Hepatocyte (in vitro differentiated cells): ENCODE data around the gene BNIP5. TPM values are rescaled to one million over a fixed set of nuclear protein-coding genes. Genes with fewer than 3 reads are reported as not detected.

ENCODE experiments used
- DNase-seq: peaks from one replicate; pipeline ENCODE4 v3.0.0-alpha.2; 2016; ENCODE audit warnings: low spot score
- H2AFZ ChIP-seq: fragments of 200-600 bp; sonication (generic); 2 replicates; pipeline ENCODE4 v1.6.0; 2016; ENCODE audit warnings: antibody characterized with exemption, mild to moderate bottlenecking
- H3K27ac ChIP-seq: fragments of 200-600 bp; sonication (generic); 2 replicates; pipeline ENCODE4 v1.5.1; 2016; ENCODE audit warnings: mild to moderate bottlenecking
- H3K27me3 ChIP-seq: fragments of 200-600 bp; sonication (generic); 2 replicates; pipeline ENCODE4 v1.6.1; 2016
- H3K36me3 ChIP-seq: fragments of 200-600 bp; sonication (generic); replicated peaks from 2 replicates; pipeline ENCODE4 v1.5.1; 2016; ENCODE audit warnings: low read depth; ENCODE audit not compliant: insufficient read depth
- H3K4me1 ChIP-seq: fragments of 200-600 bp; sonication (generic); 2 replicates; pipeline ENCODE4 v1.5.1; 2016; ENCODE audit warnings: mild to moderate bottlenecking, moderate library complexity; ENCODE audit not compliant: insufficient read depth
- H3K4me2 ChIP-seq: fragments of 200-600 bp; sonication (generic); 2 replicates; pipeline ENCODE4 v1.6.0; 2016
- H3K4me3 ChIP-seq: fragments of 200-600 bp; sonication (generic); 2 replicates; pipeline ENCODE4 v1.5.1; 2016; ENCODE audit warnings: mild to moderate bottlenecking
- H3K79me2 ChIP-seq: fragments of 200-600 bp; sonication (generic); 2 replicates; pipeline ENCODE4 v1.6.0; 2017; ENCODE audit warnings: mild to moderate bottlenecking
- H3K9me2 ChIP-seq: fragments of 200-600 bp; sonication (generic); replicated peaks from 2 replicates; pipeline ENCODE4 v1.6.0; 2017; ENCODE audit warnings: mild to moderate bottlenecking; ENCODE audit not compliant: insufficient read depth
- H3K9me3 ChIP-seq: fragments of 200-600 bp; sonication (generic); 2 replicates; pipeline ENCODE4 v1.5.1; 2016; ENCODE audit warnings: low read depth, mild to moderate bottlenecking
- H4K20me1 ChIP-seq: fragments of 200-600 bp; sonication (generic); 2 replicates; pipeline ENCODE4 v1.6.0; 2016; ENCODE audit warnings: mild to moderate bottlenecking; ENCODE audit not compliant: insufficient read depth, poor library complexity, severe bottlenecking
- EZH2 ChIP-seq: fragments of 200-600 bp; sonication (generic); IDR thresholded peaks from 2 replicates; pipeline ENCODE4 v1.6.1; 2016; ENCODE audit warnings: antibody characterized with exemption, mild to moderate bottlenecking, borderline replicate concordance
- EZH2phosphoT487 ChIP-seq: fragments of 200-600 bp; sonication (generic); IDR thresholded peaks from one replicate; pipeline ENCODE4 v1.6.1; 2018; ENCODE audit warnings: antibody characterized with exemption, mild to moderate bottlenecking, low read depth, moderate library complexity; ENCODE audit not compliant: unreplicated experiment, severe bottlenecking
- WGBS: methylation state at CpG from one replicate; pipeline ENCODE4 v1.1.6; 2016; ENCODE audit warnings: low lambda C conversion rate; ENCODE audit errors: missing lambda C conversion rate; 5-methylcytosine and 5-hydroxymethylcytosine counted together
- polyA plus RNA-seq: library from polyadenylated mRNA; unstranded; fragments of >200 nt; fragmentation: Nextera tagmentation; extraction: Ambion mirVana; gene quantifications from 2 replicates; pipeline ENCODE4 v1.2.1, GENCODE V29; 2016
- total RNA-seq: library from RNA; depleted of rRNA; stranded (reverse); fragments of >200 nt; gene quantifications from 2 replicates; pipeline ENCODE4 v1.2.3, GENCODE V29; 2014
- TF ChIP-seq, protein P1 (sequence below): fragments of 200-600 bp; sonication (generic); IDR thresholded peaks from 2 replicates; pipeline ENCODE4 v1.5.1; 2016; ENCODE audit warnings: antibody characterized with exemption, mild to moderate bottlenecking; ENCODE audit not compliant: poor library complexity

The BNIP5 gene
- total and polyA plus RNA-seq, 2 experiments from 2014 or later: 28.1 to 29.1 TPM

DNA sequence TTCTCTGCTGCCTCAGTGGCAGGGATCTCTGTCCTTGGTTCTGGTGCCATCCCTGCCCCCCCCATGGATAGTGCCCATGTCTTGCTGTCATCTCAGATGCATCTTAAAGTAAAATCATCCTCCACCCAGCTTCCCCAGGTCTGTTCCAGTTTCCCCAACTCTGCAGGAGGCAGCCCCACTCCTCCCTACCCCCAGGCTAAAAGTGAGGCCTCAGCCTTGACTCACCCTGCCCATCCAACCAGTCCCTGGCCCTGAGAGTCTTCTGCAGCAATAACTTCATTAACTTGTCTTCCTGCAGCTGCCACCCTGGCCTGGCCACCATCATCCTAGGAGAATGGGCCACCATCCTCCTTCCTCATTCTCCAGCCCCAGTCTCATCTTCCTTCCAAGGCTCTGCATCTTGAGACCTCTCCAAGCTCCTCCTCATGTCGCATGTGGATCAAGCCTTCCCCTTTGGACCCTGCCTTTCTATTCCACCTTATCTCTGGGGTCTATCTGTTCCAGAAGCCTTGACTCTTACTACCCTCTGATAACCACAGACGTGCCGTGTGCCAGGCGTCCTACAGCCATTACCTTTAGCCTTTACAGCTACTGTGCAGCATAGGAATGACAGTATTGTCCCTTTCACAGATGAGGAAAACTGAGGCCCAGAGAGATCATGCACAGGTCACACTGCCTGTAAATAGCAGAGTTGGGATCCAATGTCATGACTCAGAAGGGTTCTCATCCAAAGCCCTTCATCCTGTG is 68.8 kb downstream of the BNIP5 start:
- Histone ChIP-seq H3K79me2 (no peaks in the 10 kb centered on the region), H3K9me2 (no peaks in the 10 kb centered on the region), H3K4me1 (no peaks in the 10 kb centered on the region), H3K4me3 (no peak overlapping the region), H4K20me1 (no peaks in the 10 kb centered on the region), H3K27me3 (no peaks in the 10 kb centered on the region), H3K27ac (no peak overlapping the region), H3K9me3 (no peaks in the 10 kb centered on the region), H3K36me3 (no peaks in the 10 kb centered on the region), H3K4me2 (no peak overlapping the region), H2AFZ (no peak overlapping the region)
- TF ChIP-seq EZH2 (no peak), EZH2phosphoT487 (no peak)
- TF ChIP-seq, protein P1, sequence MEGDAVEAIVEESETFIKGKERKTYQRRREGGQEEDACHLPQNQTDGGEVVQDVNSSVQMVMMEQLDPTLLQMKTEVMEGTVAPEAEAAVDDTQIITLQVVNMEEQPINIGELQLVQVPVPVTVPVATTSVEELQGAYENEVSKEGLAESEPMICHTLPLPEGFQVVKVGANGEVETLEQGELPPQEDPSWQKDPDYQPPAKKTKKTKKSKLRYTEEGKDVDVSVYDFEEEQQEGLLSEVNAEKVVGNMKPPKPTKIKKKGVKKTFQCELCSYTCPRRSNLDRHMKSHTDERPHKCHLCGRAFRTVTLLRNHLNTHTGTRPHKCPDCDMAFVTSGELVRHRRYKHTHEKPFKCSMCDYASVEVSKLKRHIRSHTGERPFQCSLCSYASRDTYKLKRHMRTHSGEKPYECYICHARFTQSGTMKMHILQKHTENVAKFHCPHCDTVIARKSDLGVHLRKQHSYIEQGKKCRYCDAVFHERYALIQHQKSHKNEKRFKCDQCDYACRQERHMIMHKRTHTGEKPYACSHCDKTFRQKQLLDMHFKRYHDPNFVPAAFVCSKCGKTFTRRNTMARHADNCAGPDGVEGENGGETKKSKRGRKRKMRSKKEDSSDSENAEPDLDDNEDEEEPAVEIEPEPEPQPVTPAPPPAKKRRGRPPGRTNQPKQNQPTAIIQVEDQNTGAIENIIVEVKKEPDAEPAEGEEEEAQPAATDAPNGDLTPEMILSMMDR: no peak
- no peak for DNase-seq
- 94% methylated on average over 4 of the region's 4 CpGs for WGBS

DNA sequence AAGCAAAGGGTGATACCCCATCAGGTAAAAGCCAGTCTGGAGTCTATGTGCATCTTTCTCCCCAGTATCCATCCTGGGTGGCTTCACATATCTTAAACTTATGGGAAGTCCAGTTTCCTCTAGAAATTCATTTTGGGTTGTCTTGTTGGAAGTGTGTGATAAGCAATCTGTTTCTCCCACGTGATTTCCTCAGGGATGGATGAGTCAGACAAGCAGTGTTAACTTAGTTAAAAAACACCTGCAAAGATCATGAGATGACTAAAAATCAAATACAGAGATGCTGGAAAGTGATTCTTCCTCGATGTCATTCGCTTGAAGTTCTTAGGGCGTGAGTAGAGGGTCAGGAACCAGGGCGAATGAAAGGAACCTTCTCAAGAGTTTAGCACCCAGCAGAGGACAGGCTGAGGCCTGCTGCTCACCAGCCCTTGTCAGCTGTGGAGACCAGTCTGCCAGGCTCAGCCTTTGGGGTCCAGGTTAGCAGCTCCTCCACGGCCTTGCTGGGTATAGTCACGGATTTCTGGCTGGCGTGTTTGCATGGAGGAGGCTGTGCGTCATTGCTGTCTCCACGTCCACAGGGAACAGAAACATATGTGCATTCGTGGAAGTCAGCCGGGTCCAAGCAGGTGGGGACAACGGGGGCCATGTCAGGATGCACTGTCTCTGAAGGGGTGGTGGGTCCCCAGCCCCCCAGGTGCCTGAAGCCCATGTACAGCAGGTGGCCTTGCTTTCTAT is 69.6 kb downstream of the BNIP5 start:
- no peak for DNase-seq
- no peak overlapping the region for H3K4me2 ChIP-seq
- WGBS: 90% methylated on average over 13 of the region's 13 CpGs
- no peaks in the 10 kb centered on the region for H3K79me2 ChIP-seq
- H4K20me1 ChIP-seq: no peaks in the 10 kb centered on the region
- TF ChIP-seq EZH2 (no peak), EZH2phosphoT487 (no peak)
- TF ChIP-seq, protein P1: no peak
- no peaks in the 10 kb centered on the region for H3K9me3 ChIP-seq
- no peaks in the 10 kb centered on the region for H3K36me3 ChIP-seq
- H3K4me1 ChIP-seq: no peaks in the 10 kb centered on the region
- no peak overlapping the region for H3K27ac ChIP-seq
- H3K9me2 ChIP-seq: no peaks in the 10 kb centered on the region
- no peak overlapping the region for H3K4me3 ChIP-seq
- H2AFZ ChIP-seq: no peak overlapping the region
- H3K27me3 ChIP-seq: no peaks in the 10 kb centered on the region

Other genes with a start within 250 kb of the BNIP5 start
- 41.2 and 43.6 TPM in 2 replicates for gene MAPK13, start 206.4 kb downstream of the BNIP5 start, total RNA-seq
- 47.6 and 50.2 TPM in 2 replicates for gene MAPK13, start 206.4 kb downstream of the BNIP5 start, polyA plus RNA-seq
- 31.4 and 33.7 TPM in 2 replicates for gene BRPF3, start 140.1 kb downstream of the BNIP5 start, total RNA-seq
- gene BRPF3, start 140.1 kb downstream of the BNIP5 start, polyA plus RNA-seq: 25.5 and 25.9 TPM in 2 replicates
- gene PNPLA1, start 66.8 kb downstream of the BNIP5 start, total RNA-seq: 0.57 TPM in 1 of 2 replicates, not detected in the other
- 0.48 and 0.64 TPM in 2 replicates for gene PNPLA1, start 66.8 kb downstream of the BNIP5 start, polyA plus RNA-seq
- 0.88 and 1.2 TPM in 2 replicates for gene ETV7, start 50.8 kb upstream of the BNIP5 start, total RNA-seq
- gene ETV7, start 50.8 kb upstream of the BNIP5 start, polyA plus RNA-seq: 0.60 and 1.2 TPM in 2 replicates
- gene PXT1, start 106.0 kb upstream of the BNIP5 start, total RNA-seq: not detected in 2 replicates
- gene PXT1, start 106.0 kb upstream of the BNIP5 start, polyA plus RNA-seq: not detected in 2 replicates
- 54.3 and 56.3 TPM in 2 replicates for gene KCTD20, start 106.1 kb upstream of the BNIP5 start, total RNA-seq
- 21.4 and 27.4 TPM in 2 replicates for gene KCTD20, start 106.1 kb upstream of the BNIP5 start, polyA plus RNA-seq
- gene STK38, start 210.6 kb upstream of the BNIP5 start, total RNA-seq: 37.9 and 39.1 TPM in 2 replicates
- 27.7 and 30.5 TPM in 2 replicates for gene STK38, start 210.6 kb upstream of the BNIP5 start, polyA plus RNA-seq